ENCODE results near the gene P3H1. TPM values are rescaled to one million over a fixed set of nuclear protein-coding genes. Genes with fewer than 3 reads are reported as not detected.
"Not testable (repeated sequence)": the region's sequence is repeated elsewhere in the genome, so short reads cannot be mapped to it uniquely, and the experiment has no call there.

P3H1 gene
- polyA plus RNA-seq (ENCODE audit: insufficient read length in 10 of 10) = 100 to 1,000 TPM in 1 of 10 donors, 10 to 100 TPM in 9; 60.2 to 105 (median 70.4) TPM
- long read RNA-seq, donor 1, transcript P3H1-202 (15 exons, 2,585 nt) = major isoform, 7 of 8 reads
- long read RNA-seq, donor 1, partial matches to known transcripts = 0 of 8 reads
- long read RNA-seq, donor 1, other reads (novel, unspliced or antisense) = 0 of 8 reads
- long read RNA-seq, donor 2, transcript P3H1-202 (15 exons, 2,585 nt) = major isoform, 6 of 9 reads
- long read RNA-seq, donor 2, partial matches to known transcripts = 0 of 9 reads
- long read RNA-seq, donor 2, other reads (novel, unspliced or antisense) = 0 of 9 reads
- long read RNA-seq, donor 3 = 0 reads
- long read RNA-seq, donor 4, transcript P3H1-202 (15 exons, 2,585 nt) = major isoform, 11 of 25 reads
- long read RNA-seq, donor 4, partial matches to known transcripts = 10 of 25 reads
- long read RNA-seq, donor 4, other reads (novel, unspliced or antisense) = 0 of 25 reads
- long read RNA-seq, donor 5, transcript P3H1-202 (15 exons, 2,585 nt) = major isoform, 11 of 30 reads
- long read RNA-seq, donor 5, transcript P3H1-213 (2 exons, 3,001 nt) = major isoform, 11 of 30 reads
- long read RNA-seq, donor 5, partial matches to known transcripts = 5 of 30 reads
- long read RNA-seq, donor 5, other reads (novel, unspliced or antisense) = 0 of 30 reads
- long read RNA-seq, donor 6, transcript P3H1-202 (15 exons, 2,585 nt) = major isoform, 7 of 11 reads
- long read RNA-seq, donor 6, partial matches to known transcripts = 0 of 11 reads
- long read RNA-seq, donor 6, other reads (novel, unspliced or antisense) = 0 of 11 reads
- long read RNA-seq, donor 7, transcript P3H1-202 (15 exons, 2,585 nt) = major isoform, 8 of 10 reads
- long read RNA-seq, donor 7, partial matches to known transcripts = 0 of 10 reads
- long read RNA-seq, donor 7, other reads (novel, unspliced or antisense) = 0 of 10 reads
- long read RNA-seq, donor 8, transcript P3H1-202 (15 exons, 2,585 nt) = major isoform, 11 of 14 reads
- long read RNA-seq, donor 8, partial matches to known transcripts = 0 of 14 reads
- long read RNA-seq, donor 8, other reads (novel, unspliced or antisense) = 0 of 14 reads
- long read RNA-seq, donor 9, partial matches to known transcripts = 0 of 2 reads
- long read RNA-seq, donor 9, other reads (novel, unspliced or antisense) = 0 of 2 reads

- DNase-seq = peak; percentile 99 to 100 (median 100)
These were observed at the start of gene P3H1, which contains the start of gene C1orf50 for GRCh38 chr1:42766741-42767509. TSS of gene P3H1 (minus strand) at chr1:42767028. CDS start at chr1:42766971, 57 bp downstream. TSS of gene C1orf50 (plus strand) at chr1:42767249. CDS start at chr1:42767312, 63 bp downstream.

- peak; percentile 11 to 67 (median 25) for DNase-seq
These were observed 49.2 kb upstream of the P3H1 start for GRCh38 chr1:42815941-42816584.

GRCh38 chr1:42814815-42815214 is 48.0 kb upstream of the P3H1 start:
- DNase-seq = not testable (repeated sequence)

GRCh38 chr1:42807056-42807668 is 40.3 kb upstream of the P3H1 start:
- DNase-seq = peak in 2 of 3 donors; percentile 23 to 48

GRCh38 chr1:42806593-42806992 is 39.8 kb upstream of the P3H1 start:
- no peak for DNase-seq

GRCh38 chr1:42806171-42806570 is 39.3 kb upstream of the P3H1 start:
- no peak for DNase-seq

DNA sequence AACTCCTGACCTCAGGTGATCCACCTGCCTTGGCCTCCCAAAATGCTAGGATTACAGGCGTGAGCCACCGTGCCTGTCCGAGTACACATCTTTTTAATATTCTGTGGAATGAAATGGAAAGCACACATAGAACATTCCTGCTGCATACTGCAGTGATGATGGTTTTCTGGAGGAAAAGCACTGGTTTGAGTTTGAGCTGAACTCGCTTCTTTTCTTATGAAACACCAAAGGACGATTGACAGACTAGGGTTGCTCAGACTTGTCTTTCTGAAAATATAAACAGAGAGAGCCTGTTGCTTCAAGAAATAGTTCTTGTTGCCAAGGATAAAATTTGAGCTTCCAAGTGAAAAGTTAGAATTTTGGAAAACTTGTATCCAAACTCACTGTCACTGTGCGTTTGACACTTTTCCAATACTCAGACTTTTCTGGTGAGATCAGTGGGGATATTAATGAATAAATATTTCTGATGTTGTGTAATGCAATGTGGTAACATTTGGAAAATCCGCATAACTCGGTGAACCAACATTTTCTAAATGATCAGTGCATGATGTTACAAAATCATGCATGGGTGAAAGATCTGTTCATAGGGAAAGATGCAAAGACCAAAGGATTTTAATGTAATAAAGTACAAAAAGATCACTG is 35.1 kb upstream of the P3H1 start:
- peak; percentile 21 to 51 (median 42) for DNase-seq

GRCh38 chr1:42797979-42798378 is 31.2 kb upstream of the P3H1 start:
- DNase-seq = no peak

DNA sequence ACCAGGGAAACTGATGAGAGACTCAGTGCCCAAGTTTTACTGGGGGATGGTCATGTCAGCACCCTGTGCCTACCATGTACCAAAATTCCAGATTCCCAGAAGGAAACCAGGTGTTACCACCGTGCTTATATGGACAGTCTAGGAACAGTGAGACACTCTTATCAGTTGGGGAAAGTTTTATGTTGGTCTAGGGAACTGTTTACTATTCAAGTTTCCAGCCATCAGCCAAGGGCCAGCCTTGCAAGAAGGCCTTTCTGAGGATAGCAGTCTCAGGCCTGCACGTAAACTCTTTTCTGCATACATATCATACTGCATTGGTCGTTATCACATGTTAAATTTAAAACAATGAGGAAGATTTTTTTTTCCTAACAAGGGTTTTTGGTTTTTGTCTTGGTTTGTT is 30.6 kb upstream of the P3H1 start:
- no peak for DNase-seq

GRCh38 chr1:42793824-42794223 is 27.0 kb upstream of the P3H1 start:
- no peak for DNase-seq

DNA sequence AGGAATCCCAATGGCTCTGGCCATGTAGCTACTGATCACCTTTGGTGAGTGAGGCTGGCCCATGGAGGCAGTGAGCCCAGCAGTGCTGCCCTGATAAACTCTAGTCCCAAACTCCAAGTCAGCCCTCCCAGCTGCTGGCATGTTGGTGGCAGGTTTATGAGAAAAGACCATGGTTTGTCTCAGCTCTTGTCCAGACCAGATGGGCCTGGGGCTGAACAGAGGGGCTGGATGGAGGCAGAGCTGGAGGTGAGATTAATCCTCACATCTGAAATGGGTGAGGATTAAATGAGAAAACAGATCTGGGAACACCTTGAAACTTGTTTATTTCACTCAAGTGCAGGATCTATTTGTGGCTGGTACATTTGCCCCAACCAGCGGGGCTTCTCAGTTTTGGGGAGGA is 21.2 kb upstream of the P3H1 start:
- no peak for DNase-seq

DNA sequence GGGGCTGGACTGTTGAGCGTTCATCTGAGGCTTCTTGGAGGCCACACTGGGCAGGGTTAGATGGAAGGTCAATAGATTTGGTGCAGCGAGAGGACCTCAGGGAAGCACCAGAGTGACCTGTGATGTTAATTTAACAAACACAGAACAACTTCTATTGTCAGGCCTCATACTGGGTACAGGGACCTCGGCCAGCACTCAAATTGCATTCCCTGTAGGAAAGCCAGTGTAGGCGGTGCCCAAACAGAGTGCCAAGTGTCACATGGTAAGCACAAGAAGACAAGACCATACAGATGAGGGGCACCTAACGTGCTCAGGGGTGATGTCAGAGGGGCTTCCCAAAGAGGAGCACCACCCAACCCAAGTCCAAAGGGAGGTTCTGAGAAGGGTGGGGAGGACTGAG is 19.3 kb upstream of the P3H1 start:
- DNase-seq = no peak

DNA sequence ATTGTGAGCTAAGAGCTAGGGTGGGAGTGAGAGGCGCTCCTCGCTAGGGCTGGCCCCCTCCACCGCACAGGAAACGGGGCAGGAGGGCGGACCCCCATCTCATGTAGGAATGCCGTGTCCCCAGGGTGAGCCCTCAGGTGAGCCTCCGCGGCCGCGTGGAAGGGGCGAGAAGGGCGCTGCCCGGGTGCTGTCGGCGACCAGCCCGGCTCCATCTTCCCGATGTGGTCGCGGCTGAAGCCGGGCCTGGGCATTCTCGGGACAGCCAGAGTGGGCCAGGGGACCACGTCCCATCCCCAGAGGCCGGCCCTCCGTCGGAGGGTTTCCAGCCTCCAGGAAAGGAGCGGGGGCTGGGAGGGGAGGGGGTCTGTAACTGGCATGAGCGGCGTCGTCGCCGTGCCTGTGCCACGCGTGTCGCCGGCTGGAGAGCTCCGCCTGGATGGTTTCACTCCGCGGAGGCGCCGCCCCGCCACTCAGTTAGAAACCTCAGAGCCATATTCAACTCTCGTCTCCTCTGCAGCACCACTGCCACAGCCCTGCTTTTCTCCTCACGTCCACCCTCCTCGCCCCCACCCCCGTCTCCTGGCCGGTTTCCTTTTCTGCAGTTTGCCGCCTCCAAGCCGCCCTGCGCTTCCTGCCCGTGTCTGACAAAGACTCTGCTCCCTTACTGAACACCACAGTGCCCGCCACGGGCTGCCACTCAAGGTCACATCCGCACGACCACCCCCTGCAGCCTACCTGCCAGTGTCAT is 18.3 kb upstream of the P3H1 start, which contains the start of gene TMEM269:
TSS of gene TMEM269 (plus strand) at position 46 of the 748 bp plus-strand sequence. CDS start 4,903 bp downstream, outside the sequence.
- DNase-seq = peak in 1 of 3 donors; percentile 56

GRCh38 chr1:42784547-42784945 is 17.7 kb upstream of the P3H1 start:
- DNase-seq = no peak

- no peak for DNase-seq
These were observed 16.3 kb upstream of the P3H1 start for GRCh38 chr1:42783092-42783491.

DNA sequence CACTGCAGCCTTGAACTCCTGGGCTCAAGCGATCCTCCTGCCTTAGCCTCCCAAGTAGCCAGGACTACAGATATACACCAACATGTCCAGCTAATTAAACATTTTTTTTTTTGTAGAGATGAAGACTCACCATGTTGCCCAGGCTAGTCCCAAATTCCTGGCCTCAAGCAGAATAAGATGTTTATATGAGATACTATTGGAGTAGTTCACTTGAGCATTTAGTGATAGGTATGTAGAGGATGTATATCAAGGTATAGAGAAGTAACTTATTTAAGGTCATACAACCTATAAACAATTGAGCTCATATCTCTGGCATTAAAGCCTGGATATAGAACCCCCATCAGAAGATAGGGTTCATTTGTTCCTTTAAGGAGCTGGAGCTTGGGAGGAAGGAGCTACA is 13.3 kb upstream of the P3H1 start:
- DNase-seq = no peak

GRCh38 chr1:42779725-42780124 is 12.9 kb upstream of the P3H1 start:
- DNase-seq = no peak

DNA sequence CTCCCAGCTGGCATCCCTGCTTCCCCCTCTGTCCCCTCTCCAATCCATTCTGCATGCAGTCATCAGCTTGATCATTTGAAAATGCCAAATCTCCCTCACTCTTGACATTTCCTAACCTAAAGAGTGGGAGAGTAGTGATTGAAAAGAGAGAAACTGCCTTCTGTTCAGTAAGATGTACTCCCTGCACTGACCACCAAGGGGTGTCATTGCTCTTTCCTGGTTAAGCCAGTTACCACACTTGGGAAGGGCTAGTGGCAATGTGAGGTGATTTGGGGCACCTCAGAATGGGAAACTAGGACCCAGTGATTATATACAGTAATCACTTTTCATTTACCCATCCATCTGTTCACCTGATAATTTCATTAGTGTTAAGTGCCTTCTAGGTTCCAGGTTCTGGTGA is 11.0 kb upstream of the P3H1 start:
- DNase-seq = peak in 1 of 3 donors; percentile 40

DNA sequence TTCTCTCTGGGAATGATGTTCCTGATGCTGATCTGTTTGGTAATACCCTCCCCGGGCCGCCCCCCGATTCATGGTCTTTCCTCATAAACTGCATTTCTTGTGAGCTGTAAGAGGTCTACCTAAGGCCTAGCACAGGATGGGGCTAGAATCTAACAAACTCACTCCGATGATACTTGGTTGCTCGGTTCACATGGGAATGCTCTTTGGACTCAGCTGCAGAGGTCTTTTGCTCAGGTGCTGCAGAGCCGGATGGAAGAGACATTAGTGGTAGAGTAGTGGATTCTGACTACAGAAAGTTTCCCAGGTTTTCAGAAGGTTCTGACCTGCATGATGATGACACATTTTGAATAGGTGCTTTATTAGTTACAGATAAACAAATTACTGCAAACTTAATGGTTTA is 9.7 kb upstream of the P3H1 start:
- no peak for DNase-seq

Data from muscle of back (tissue), 13 donors.